Measurements from ENCODE around the gene TLR6. TPM values are rescaled to one million over a fixed set of nuclear protein-coding genes. Genes with fewer than 3 reads are reported as not detected.

TLR6 gene
- total RNA-seq, 1 donor from 2014 or later, result 12.4 TPM

GRCh38 chr4:38866973-38867477 is 10.4 kb upstream of the TLR6 start:
- Histone ChIP-seq H3K36me3 (no peaks in the 10 kb centered on the region), H3K27ac (peak overlapping the region; percentile 91), H3K9me3 (no peaks in the 10 kb centered on the region), H3K4me1 (peaks cover 35% of the 10 kb centered on the region), H3K27me3 (ENCODE audit: low read depth) (no peaks in the 10 kb centered on the region), H3K4me3 (peak overlapping the region; percentile 75)
- no peak for TF ChIP-seq CTCF (IDR thresholded peaks at IDR 0.05)
- no peak for DNase-seq
- no peak for ATAC-seq
- intact Hi-C loops (cut with DNase I), result no loop called here

GRCh38 chr4:38865445-38865844 is 8.8 kb upstream of the TLR6 start:
- H3K4me1 ChIP-seq, result peaks cover 35% of the 10 kb centered on the region
- no peak for ATAC-seq
- H3K9me3 ChIP-seq, result no peaks in the 10 kb centered on the region
- H3K36me3 ChIP-seq, result no peaks in the 10 kb centered on the region
- TF ChIP-seq CTCF (IDR thresholded peaks at IDR 0.05), result no peak
- no peaks in the 10 kb centered on the region for H3K27me3 ChIP-seq (ENCODE audit: low read depth)
- H3K4me3 ChIP-seq, result no peak overlapping the region
- intact Hi-C loops (cut with DNase I), result no loop called here
- H3K27ac ChIP-seq, result no peak overlapping the region
- no peak for DNase-seq

DNA sequence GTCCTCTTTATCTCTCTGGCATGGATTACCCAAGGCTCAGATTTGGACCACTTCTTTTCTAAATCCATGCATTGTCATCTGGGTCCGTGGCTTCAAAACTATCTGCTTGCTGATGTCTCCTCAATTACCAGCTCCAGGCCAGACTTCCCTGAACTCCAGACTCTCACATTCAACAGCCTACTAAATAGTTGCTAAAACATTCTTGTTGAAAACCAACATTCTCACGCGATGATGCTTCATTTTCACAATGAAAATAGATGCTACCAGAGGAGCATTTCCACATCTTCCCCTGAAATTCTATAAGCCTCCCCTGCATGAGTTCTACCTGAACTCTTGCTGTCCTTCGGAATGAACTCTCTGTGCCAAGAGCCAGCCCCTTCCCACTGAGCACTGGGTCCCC is 5.2 kb upstream of the TLR6 start:
- TF ChIP-seq CTCF (IDR thresholded peaks at IDR 0.05), result no peak
- peaks cover 23% of the 10 kb centered on the region for H3K4me1 ChIP-seq
- H3K27ac ChIP-seq, result no peak overlapping the region
- no peaks in the 10 kb centered on the region for H3K9me3 ChIP-seq
- H3K4me3 ChIP-seq, result no peak overlapping the region
- no peaks in the 10 kb centered on the region for H3K36me3 ChIP-seq
- DNase-seq (no peak), ATAC-seq (no peak)
- intact Hi-C loops (cut with DNase I), result no loop called here
- H3K27me3 ChIP-seq (ENCODE audit: low read depth), result no peaks in the 10 kb centered on the region

- TF ChIP-seq CTCF (IDR thresholded peaks at IDR 0.05), result peak; percentile 71
- ATAC-seq (peak; percentile 64 to 79), DNase-seq (peak; percentile 60)
- intact Hi-C loops (cut with DNase I), result no loop called here
- H3K9me3 ChIP-seq, result no peaks in the 10 kb centered on the region
- no peak overlapping the region for H3K27ac ChIP-seq
- no peak overlapping the region for H3K4me3 ChIP-seq
- H3K27me3 ChIP-seq (ENCODE audit: low read depth), result no peaks in the 10 kb centered on the region
- H3K4me1 ChIP-seq, result peaks cover 21% of the 10 kb centered on the region
- no peaks in the 10 kb centered on the region for H3K36me3 ChIP-seq
Measured at GRCh38 chr4:38860788-38861424, 4.3 kb upstream of the TLR6 start.

DNA sequence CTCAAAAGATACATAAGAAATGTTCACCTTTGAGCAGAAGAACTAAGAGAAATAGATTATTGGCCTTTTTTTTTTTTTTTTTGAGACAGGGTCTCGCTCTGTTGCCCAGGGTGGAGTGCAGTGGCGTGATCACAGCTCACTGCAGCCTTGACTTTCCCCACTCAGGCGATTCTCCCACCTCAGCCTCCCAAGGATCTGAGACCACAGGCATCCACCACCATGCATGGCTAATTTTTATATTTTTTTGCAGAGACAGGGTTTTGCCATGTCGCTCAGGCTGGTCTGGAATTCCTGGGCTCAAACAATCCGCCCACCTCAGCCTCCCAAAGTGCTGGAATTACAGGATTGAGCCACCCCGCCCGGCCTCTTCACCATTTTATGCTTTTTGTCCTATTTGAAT is 2.9 kb upstream of the TLR6 start:
- H3K9me3 ChIP-seq, result no peaks in the 10 kb centered on the region
- no peak overlapping the region for H3K27ac ChIP-seq
- DNase-seq, result no peak
- ATAC-seq, result no peak
- H3K4me3 ChIP-seq, result no peak overlapping the region
- H3K4me1 ChIP-seq, result peaks cover 27% of the 10 kb centered on the region
- TF ChIP-seq CTCF (IDR thresholded peaks at IDR 0.05), result no peak
- intact Hi-C loops (cut with DNase I), result no loop called here
- H3K27me3 ChIP-seq (ENCODE audit: low read depth), result no peaks in the 10 kb centered on the region
- H3K36me3 ChIP-seq, result no peaks in the 10 kb centered on the region
